HepG2 (cell line): ENCODE results near the gene CDR2L. TPM values are rescaled to one million over a fixed set of nuclear protein-coding genes. Genes with fewer than 3 reads are reported as not detected.

Source experiments
- ADNP ChIP-seq: sonication (generic); formaldehyde crosslinking; IDR thresholded peaks from 2 replicates; pipeline ENCODE4 v1.4.0; 2020; ENCODE audit warnings: missing genetic modification reagents
- ATAD3A ChIP-seq: sonication (generic); formaldehyde crosslinking; IDR thresholded peaks from 2 replicates; pipeline ENCODE4 v1.4.0; 2020; ENCODE audit warnings: missing genetic modification reagents
- ATM ChIP-seq: fragments of 450-650 bp; IDR thresholded peaks from 2 replicates; pipeline ENCODE4 v1.7.1; 2017; ENCODE audit warnings: mild to moderate bottlenecking, borderline replicate concordance
- GTF2F1 ChIP-seq: fragments of 150-350 bp; IDR thresholded peaks from 2 replicates; pipeline ENCODE4 v1.6.1; 2014; ENCODE audit warnings: low read length
- HHEX ChIP-seq: IDR thresholded peaks from 2 replicates; pipeline ENCODE4 v1.6.1; 2016; ENCODE audit warnings: control low read depth
- HMG20B ChIP-seq: conservative IDR thresholded peaks from 2 replicates; pipeline ENCODE4 v1.6.1; 2016; ENCODE audit warnings: missing genetic modification reagents, missing compliant biosample characterization
- HNF4A ChIP-seq: sonication (generic); formaldehyde crosslinking; IDR thresholded peaks from 2 replicates; pipeline ENCODE4 v1.4.0; 2020; ENCODE audit warnings: missing genetic modification reagents
- HOXA7 ChIP-seq: sonication (generic); formaldehyde crosslinking; IDR thresholded peaks from 2 replicates; pipeline ENCODE4 v1.8.1; 2022; ENCODE audit warnings: mild to moderate bottlenecking, missing genetic modification reagents, moderate library complexity
- IKZF4 ChIP-seq: sonication (generic); formaldehyde crosslinking; IDR thresholded peaks from 2 replicates; pipeline ENCODE4 v1.5.1; 2020; ENCODE audit warnings: borderline replicate concordance, mild to moderate bottlenecking, low read depth, missing genetic modification reagents; ENCODE audit errors: not compliant biosample characterization
- MIER3 ChIP-seq: IDR thresholded peaks from 2 replicates; pipeline ENCODE4 v1.6.1; 2016; ENCODE audit warnings: missing compliant biosample characterization, borderline replicate concordance
- NCOA5 ChIP-seq: sonication (generic); formaldehyde crosslinking; IDR thresholded peaks from 2 replicates; pipeline ENCODE4 v1.4.0; 2020; ENCODE audit warnings: missing genetic modification reagents
- TCF12 ChIP-seq, 2 experiments: fragments of 450-650 bp in 1 of 2; sonication (generic) in 1 of 2; formaldehyde crosslinking in 1 of 2; IDR thresholded peaks; 2 replicates each; pipeline versions ENCODE4 v1.6.1 to v1.8.0; 2017 to 2022; ENCODE audit warnings: antibody characterized with exemption in 1 of 2, mild to moderate bottlenecking in 1 of 2, missing genetic modification reagents in 1 of 2, moderate library complexity in 1 of 2
- ZKSCAN5 ChIP-seq: sonication (generic); formaldehyde crosslinking; IDR thresholded peaks from 2 replicates; pipeline ENCODE4 v1.5.1; 2020; ENCODE audit warnings: mild to moderate bottlenecking, missing genetic modification reagents
- ZNF232 ChIP-seq: sonication (generic); formaldehyde crosslinking; IDR thresholded peaks from 2 replicates; pipeline ENCODE4 v1.4.0; 2020; ENCODE audit warnings: missing genetic modification reagents, borderline replicate concordance
- ZNF274 ChIP-seq: sonication (generic); formaldehyde crosslinking; IDR thresholded peaks from 2 replicates; pipeline ENCODE4 v1.5.1; 2020; ENCODE audit warnings: mild to moderate bottlenecking, missing genetic modification reagents
- ZNF589 ChIP-seq: sonication (generic); formaldehyde crosslinking; conservative IDR thresholded peaks from 2 replicates; pipeline ENCODE4 v1.8.0; 2022; ENCODE audit warnings: mild to moderate bottlenecking, moderate library complexity, missing genetic modification reagents
- ZNF652 ChIP-seq: IDR thresholded peaks from 2 replicates; pipeline ENCODE4 v1.6.1; 2016; ENCODE audit warnings: low read depth, borderline replicate concordance
- ZNF7 ChIP-seq: IDR thresholded peaks from 2 replicates; pipeline ENCODE4 v1.6.1; 2016; ENCODE audit warnings: missing biosample characterization, missing genetic modification reagents
- polyA plus RNA-seq, 8 experiments: library from polyadenylated mRNA; depleted of rRNA in 3 of 8; stranded (reverse) in 7 of 8; unstranded in 1 of 8; fragments of >200 nt; fragmentation: Illumina TruSeq in 4 of 8; extraction: Trizol in 4 of 8; gene quantifications; 2 replicates each; pipeline versions ENCODE4 v1.2.1 to v1.2.3, GENCODE V29; 2011 to 2016; ENCODE audit warnings: low read depth in 4 of 8, missing spikeins in 1 of 8, mixed read lengths in 1 of 8; ENCODE audit not compliant: insufficient read depth in 1 of 8
- total RNA-seq, 5 experiments: library from RNA; depleted of rRNA; stranded (reverse); fragments of >200 nt; fragmentation: Illumina TruSeq; extraction: Trizol; gene quantifications; 2 replicates each; pipeline ENCODE4 v1.2.3, GENCODE V29; 2016; ENCODE audit warnings: low read depth in 1 of 5
- TF ChIP-seq, protein P1 (sequence below): fragments of 450-650 bp; IDR thresholded peaks from 2 replicates; pipeline ENCODE4 v1.6.1; 2016
- TF ChIP-seq, protein P2 (sequence below): sonication (generic); formaldehyde crosslinking; IDR thresholded peaks from 2 replicates; pipeline ENCODE4 v1.4.0; 2020; ENCODE audit warnings: mild to moderate bottlenecking, low read depth, missing genetic modification reagents
- TF ChIP-seq, protein P3 (sequence below): sonication (generic); formaldehyde crosslinking; IDR thresholded peaks from 2 replicates; pipeline ENCODE4 v1.4.0; 2020; ENCODE audit warnings: missing genetic modification reagents
- TF ChIP-seq, protein P4 (sequence below): IDR thresholded peaks from 2 replicates; pipeline ENCODE4 v1.6.1; 2016; ENCODE audit warnings: control low read depth
- TF ChIP-seq, protein P5 (sequence below): sonication (generic); formaldehyde crosslinking; conservative IDR thresholded peaks from 2 replicates; pipeline ENCODE4 v1.4.0; 2020; ENCODE audit warnings: missing genetic modification reagents

Gene CDR2L
- total and polyA plus RNA-seq, 2 of the 13 experiments (the other 11 are each of a cell fraction or from before 2014, with no cell fraction given) = 1.9 to 2.1 TPM

DNA sequence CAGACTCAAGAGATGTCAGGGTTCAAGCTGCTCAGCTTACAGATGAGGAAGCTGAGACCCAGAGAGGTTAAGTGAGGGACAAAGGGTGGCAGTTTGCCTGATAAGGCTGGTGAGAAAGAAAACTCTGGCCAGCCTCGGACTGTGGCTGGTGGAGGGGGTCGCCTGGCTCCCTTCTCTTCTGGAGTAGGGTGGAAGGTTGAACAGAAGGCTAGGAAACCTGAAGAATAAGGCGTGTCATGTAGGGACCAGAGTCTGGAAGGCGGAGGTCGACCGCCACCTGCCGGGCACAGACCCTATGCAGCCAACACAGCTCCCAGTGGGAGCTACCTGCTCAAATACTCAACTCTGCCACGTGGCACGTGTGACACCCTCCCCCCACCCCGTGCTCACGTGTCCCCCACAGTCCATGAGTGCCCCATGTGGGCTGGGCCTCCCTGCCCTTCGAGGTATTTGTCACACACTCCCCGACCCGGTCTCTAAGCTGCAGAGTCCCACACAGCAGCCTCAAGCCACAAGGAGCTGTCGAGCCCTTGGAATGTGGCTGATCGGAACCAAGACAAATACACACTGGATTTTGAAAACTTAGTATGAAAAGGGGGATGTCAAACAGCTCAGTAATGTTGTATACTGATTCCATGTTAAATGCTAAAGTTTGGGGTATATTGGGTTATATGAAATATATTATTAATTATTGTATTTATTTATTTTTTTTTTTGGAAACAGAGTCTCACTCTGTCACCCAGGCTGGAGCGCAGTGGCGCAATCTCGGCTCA lies 26.7 kb upstream of the CDR2L start (continued):
- TF ChIP-seq HNF4A (CRISPR knock-in tag) = peak; percentile 40; the same call in 1 of the 2 replicates
- TF ChIP-seq, protein P1, sequence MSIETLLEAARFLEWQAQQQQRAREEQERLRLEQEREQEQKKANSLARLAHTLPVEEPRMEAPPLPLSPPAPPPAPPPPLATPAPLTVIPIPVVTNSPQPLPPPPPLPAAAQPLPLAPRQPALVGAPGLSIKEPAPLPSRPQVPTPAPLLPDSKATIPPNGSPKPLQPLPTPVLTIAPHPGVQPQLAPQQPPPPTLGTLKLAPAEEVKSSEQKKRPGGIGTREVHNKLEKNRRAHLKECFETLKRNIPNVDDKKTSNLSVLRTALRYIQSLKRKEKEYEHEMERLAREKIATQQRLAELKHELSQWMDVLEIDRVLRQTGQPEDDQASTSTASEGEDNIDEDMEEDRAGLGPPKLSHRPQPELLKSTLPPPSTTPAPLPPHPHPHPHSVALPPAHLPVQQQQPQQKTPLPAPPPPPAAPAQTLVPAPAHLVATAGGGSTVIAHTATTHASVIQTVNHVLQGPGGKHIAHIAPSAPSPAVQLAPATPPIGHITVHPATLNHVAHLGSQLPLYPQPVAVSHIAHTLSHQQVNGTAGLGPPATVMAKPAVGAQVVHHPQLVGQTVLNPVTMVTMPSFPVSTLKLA = peak; percentile 100
- TF ChIP-seq HHEX = no peak
- TF ChIP-seq, protein P2, sequence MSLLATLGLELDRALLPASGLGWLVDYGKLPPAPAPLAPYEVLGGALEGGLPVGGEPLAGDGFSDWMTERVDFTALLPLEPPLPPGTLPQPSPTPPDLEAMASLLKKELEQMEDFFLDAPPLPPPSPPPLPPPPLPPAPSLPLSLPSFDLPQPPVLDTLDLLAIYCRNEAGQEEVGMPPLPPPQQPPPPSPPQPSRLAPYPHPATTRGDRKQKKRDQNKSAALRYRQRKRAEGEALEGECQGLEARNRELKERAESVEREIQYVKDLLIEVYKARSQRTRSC = 0 out of 2 replicates have a peak, but pooled peaks have one; percentile 64
- TF ChIP-seq HMG20B (CRISPR knock-in tag) = peak; percentile 60; the same call in 1 of the 2 replicates
- 0 out of 2 replicates have a peak, but pooled peaks have one; percentile 71 for TF ChIP-seq ZNF589
- TF ChIP-seq ZNF7 (CRISPR knock-in tag) = no peak
- TF ChIP-seq ZNF652 (CRISPR knock-in tag) = no peak
- TF ChIP-seq, protein P3, sequence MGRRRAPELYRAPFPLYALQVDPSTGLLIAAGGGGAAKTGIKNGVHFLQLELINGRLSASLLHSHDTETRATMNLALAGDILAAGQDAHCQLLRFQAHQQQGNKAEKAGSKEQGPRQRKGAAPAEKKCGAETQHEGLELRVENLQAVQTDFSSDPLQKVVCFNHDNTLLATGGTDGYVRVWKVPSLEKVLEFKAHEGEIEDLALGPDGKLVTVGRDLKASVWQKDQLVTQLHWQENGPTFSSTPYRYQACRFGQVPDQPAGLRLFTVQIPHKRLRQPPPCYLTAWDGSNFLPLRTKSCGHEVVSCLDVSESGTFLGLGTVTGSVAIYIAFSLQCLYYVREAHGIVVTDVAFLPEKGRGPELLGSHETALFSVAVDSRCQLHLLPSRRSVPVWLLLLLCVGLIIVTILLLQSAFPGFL (CRISPR knock-in tag) = no peak
- TF ChIP-seq TCF12 (IDR thresholded peaks at IDR 0.05) = no peak
- no peak for TF ChIP-seq TCF12 (CRISPR knock-in tag; IDR thresholded peaks at IDR 0.05)
- no peak for TF ChIP-seq ATM
- TF ChIP-seq MIER3 = peak; percentile 69; the same call in 1 of the 2 replicates
- TF ChIP-seq ADNP (CRISPR knock-in tag) = no peak
- TF ChIP-seq HOXA7 (CRISPR knock-in tag) = no peak
- TF ChIP-seq, protein P4, sequence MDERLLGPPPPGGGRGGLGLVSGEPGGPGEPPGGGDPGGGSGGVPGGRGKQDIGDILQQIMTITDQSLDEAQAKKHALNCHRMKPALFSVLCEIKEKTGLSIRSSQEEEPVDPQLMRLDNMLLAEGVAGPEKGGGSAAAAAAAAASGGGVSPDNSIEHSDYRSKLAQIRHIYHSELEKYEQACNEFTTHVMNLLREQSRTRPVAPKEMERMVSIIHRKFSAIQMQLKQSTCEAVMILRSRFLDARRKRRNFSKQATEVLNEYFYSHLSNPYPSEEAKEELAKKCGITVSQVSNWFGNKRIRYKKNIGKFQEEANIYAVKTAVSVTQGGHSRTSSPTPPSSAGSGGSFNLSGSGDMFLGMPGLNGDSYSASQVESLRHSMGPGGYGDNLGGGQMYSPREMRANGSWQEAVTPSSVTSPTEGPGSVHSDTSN = no peak
- no peak for TF ChIP-seq ATAD3A
- no peak for TF ChIP-seq NCOA5 (CRISPR knock-in tag)
- TF ChIP-seq, protein P5, sequence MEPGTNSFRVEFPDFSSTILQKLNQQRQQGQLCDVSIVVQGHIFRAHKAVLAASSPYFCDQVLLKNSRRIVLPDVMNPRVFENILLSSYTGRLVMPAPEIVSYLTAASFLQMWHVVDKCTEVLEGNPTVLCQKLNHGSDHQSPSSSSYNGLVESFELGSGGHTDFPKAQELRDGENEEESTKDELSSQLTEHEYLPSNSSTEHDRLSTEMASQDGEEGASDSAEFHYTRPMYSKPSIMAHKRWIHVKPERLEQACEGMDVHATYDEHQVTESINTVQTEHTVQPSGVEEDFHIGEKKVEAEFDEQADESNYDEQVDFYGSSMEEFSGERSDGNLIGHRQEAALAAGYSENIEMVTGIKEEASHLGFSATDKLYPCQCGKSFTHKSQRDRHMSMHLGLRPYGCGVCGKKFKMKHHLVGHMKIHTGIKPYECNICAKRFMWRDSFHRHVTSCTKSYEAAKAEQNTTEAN = 0 out of 2 replicates have a peak, but pooled peaks have one; percentile 42
- TF ChIP-seq ZNF232 = peak; percentile 92; the same call in 1 of the 2 replicates
- TF ChIP-seq IKZF4 (CRISPR knock-in tag) = peak; percentile 72
- no peak for TF ChIP-seq ZKSCAN5 (CRISPR knock-in tag)
- TF ChIP-seq GTF2F1 = no peak
- TF ChIP-seq ZNF274 (CRISPR knock-in tag) = peak; percentile 91
